ENCODE measurements around the gene OR13C9. TPM values are rescaled to one million over a fixed set of nuclear protein-coding genes. Genes with fewer than 3 reads are reported as not detected.

OR13C9 gene
- total RNA-seq, 1 donor from 2014 or later, result not detected

DNA sequence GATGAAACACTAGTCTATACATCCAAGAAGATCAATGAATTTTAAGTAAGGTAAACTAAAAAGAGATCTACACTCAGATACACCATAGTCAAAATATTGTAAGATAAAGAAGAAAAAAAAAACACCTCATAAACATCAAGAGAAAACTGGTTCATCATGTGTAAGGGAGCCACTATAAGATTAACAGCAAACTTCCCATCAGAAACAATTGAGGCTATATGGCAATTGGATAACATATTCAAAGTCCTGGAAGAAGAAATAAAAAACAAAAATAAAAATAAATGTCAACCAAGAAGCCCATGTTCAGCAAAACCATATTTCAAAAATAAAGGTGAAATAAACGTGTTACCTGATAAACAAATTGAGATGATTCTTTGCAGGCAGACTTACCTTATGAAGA lies 45.4 kb downstream of the OR13C9 start:
- Mint-ChIP-seq H3K4me3 (ENCODE audit: unreplicated experiment) (no peak overlapping the region), H3K27me3 (ENCODE audit: unreplicated experiment) (no peaks in the 10 kb centered on the region), H3K36me3 (ENCODE audit: unreplicated experiment) (no peaks in the 10 kb centered on the region), H3K4me1 (ENCODE audit: unreplicated experiment) (no peaks in the 10 kb centered on the region), H3K9me3 (ENCODE audit: unreplicated experiment) (peaks cover 10% of the 10 kb centered on the region), H3K27ac (ENCODE audit: unreplicated experiment) (no peak overlapping the region)
- TF ChIP-seq, protein P1, sequence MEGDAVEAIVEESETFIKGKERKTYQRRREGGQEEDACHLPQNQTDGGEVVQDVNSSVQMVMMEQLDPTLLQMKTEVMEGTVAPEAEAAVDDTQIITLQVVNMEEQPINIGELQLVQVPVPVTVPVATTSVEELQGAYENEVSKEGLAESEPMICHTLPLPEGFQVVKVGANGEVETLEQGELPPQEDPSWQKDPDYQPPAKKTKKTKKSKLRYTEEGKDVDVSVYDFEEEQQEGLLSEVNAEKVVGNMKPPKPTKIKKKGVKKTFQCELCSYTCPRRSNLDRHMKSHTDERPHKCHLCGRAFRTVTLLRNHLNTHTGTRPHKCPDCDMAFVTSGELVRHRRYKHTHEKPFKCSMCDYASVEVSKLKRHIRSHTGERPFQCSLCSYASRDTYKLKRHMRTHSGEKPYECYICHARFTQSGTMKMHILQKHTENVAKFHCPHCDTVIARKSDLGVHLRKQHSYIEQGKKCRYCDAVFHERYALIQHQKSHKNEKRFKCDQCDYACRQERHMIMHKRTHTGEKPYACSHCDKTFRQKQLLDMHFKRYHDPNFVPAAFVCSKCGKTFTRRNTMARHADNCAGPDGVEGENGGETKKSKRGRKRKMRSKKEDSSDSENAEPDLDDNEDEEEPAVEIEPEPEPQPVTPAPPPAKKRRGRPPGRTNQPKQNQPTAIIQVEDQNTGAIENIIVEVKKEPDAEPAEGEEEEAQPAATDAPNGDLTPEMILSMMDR (IDR thresholded peaks at IDR 0.05), result no peak
- DNase-seq (ENCODE audit: extremely low spot score, unreplicated experiment), result no peak

DNA sequence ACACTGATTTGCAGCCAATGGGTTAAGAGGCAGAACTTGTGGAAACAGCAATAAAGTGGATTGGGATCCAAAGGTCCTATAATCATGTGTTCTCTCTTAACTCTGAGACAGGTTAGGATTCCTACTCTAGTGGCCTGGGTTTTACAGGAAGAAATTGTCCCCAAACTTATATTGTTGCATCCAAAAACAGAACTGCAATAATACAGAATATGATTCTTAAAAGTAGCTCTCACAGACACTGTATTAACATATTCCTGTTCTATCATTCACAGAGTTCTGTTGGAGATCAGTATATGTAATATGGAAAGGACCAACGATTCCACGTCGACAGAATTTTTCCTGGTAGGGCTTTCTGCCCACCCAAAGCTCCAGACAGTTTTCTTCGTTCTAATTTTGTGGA lies 49.1 kb downstream of the OR13C9 start, which contains the start of gene OR13C8:
OR13C8 (plus strand) TSS at position 301 of the 400 bp plus-strand sequence; CDS start at position 301, 0 bp downstream.
- peaks cover 10% of the 10 kb centered on the region for H3K9me3 Mint-ChIP-seq (ENCODE audit: unreplicated experiment)
- TF ChIP-seq, protein P1 (IDR thresholded peaks at IDR 0.05), result no peak
- H3K27me3 Mint-ChIP-seq (ENCODE audit: unreplicated experiment), result peaks cover 4% of the 10 kb centered on the region
- H3K4me1 Mint-ChIP-seq (ENCODE audit: unreplicated experiment), result no peaks in the 10 kb centered on the region
- H3K4me3 Mint-ChIP-seq (ENCODE audit: unreplicated experiment), result no peak within 1 kb of the TSS
- H3K27ac Mint-ChIP-seq (ENCODE audit: unreplicated experiment), result no peak within 1 kb of the TSS
- no peaks in the 10 kb centered on the region for H3K36me3 Mint-ChIP-seq (ENCODE audit: unreplicated experiment)
- no peak for DNase-seq (ENCODE audit: extremely low spot score, unreplicated experiment)

Other genes starting within 250 kb of the OR13C9 start
- not detected in 2 replicates for gene OR13F1, start 113.9 kb downstream of the OR13C9 start, total RNA-seq
- not detected in 2 replicates for gene OR13C4, start 91.0 kb downstream of the OR13C9 start, total RNA-seq
- gene OR13C3, start 81.3 kb downstream of the OR13C9 start, total RNA-seq, result not detected in 2 replicates
- gene OR13C8, start 49.0 kb downstream of the OR13C9 start, total RNA-seq, result not detected in 2 replicates
- not detected in 2 replicates for gene OR13C5, start 18.8 kb downstream of the OR13C9 start, total RNA-seq
- gene OR13C2, start 12.6 kb downstream of the OR13C9 start, total RNA-seq, result not detected in 2 replicates
- gene OR13D1, start 76.3 kb upstream of the OR13C9 start, total RNA-seq, result not detected in 2 replicates
- gene NIPSNAP3A, start 129.5 kb upstream of the OR13C9 start, total RNA-seq, result 23.7 and 27.4 TPM in 2 replicates
- 3.1 TPM in 2 replicates for gene NIPSNAP3B, start 145.9 kb upstream of the OR13C9 start, total RNA-seq

All from osteocyte (in vitro differentiated cells).